GM19099 (cell line): ENCODE results near the gene PKD2L1.

Experiments
- POLR2A ChIP-seq: IDR thresholded peaks from 3 replicates; pipeline ENCODE4 v1.6.1; 2011; ENCODE audit warnings: low read depth; ENCODE audit not compliant: insufficient read length; ENCODE audit errors: extremely low read depth

The PKD2L1 gene

GRCh38 chr10:100318207-100318606, 11.8 kb downstream of the PKD2L1 start:
- TF ChIP-seq POLR2A: no peak

GRCh38 chr10:100315615-100316014, 14.4 kb downstream of the PKD2L1 start:
- TF ChIP-seq POLR2A: no peak

DNA sequence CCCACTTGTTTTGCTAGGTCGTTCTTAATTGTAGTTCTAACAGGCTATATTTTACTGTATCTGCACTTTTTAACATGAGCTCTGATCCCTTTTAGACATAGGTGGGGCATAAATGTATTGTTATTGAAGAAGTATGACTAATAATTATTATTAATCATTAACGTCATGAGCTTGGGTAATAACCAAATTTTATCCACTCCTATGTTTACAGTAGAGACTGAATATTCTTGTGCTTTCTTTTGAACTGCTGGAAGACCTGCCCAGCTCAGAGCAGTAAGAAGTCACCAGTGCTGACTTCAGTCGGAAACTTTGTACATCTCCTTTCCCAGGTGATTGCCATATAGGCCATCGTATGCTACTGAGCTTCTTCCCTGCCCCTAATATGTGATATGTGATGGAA, 18.7 kb downstream of the PKD2L1 start:
- no peak for TF ChIP-seq POLR2A

GRCh38 chr10:100307684-100308083, 22.3 kb downstream of the PKD2L1 start:
- no peak for TF ChIP-seq POLR2A

DNA sequence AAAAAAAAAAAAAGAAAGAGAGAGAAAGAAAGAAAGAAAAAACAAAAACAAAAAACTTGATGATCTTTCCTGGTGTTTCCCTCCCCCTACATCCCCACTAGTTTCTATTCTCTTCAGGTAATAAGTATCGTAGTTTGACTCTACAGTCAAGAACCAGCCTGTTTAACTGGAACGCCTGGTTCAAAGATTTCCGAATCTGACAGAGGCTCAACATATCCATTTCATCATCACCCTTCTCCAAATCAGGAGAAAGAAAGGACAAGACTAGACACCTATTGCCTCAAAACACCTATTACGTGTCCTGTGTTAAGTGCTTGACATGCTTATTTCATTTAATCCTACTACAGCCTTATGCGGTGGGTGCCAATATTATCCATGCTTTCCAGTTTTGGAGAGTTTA, 23.2 kb downstream of the PKD2L1 start:
- TF ChIP-seq POLR2A: no peak

- TF ChIP-seq POLR2A: no peak
Measured at GRCh38 chr10:100304414-100304813, 25.6 kb downstream of the PKD2L1 start.

DNA sequence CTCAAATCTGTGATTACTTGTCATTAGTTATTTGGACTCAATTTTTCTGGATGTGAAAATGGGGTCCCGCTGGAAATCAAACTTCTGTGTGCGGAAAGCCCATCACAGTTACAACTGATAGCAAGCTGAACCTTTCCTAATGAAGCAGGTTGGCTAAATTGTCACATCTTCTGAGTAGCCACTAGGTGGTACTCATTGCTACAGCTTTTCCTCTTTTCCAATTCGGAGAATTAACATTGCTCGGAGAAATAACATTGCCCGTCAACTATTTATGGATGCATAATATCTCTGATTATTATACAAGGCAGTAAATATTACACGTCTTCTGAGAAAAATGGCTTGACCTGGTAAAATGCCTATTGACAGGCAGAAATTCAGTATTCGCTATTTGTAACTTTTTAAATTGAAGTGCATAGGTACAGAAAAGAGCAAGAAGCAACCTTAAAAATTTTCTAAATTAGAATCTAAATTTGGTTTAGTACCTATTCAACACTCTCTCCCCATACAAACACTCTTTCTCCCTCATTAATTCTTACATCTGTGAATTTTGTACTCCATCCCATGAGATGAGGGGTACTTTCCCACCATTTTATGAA, 26.2 kb downstream of the PKD2L1 start:
- no peak for TF ChIP-seq POLR2A

DNA sequence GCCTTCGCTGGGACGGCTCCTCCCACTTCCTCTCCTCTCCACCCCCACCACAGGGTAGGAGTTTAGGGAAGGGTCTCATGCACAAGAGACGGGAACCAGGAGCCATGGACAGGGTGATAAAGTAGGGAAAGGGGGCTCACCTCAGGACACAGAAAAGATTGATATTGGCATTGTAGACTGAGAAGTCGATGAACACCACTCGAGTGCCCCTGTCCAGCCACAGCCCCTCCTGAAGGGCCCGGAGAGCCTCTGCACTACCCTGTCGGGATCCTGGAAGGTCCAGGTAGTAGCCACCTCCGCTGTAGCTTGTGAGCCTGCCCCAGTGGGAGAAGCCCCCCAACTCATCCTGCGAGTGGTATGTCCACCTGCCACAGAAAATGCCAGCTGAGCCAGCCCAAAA, 32.8 kb downstream of the PKD2L1 start:
- TF ChIP-seq POLR2A: no peak

DNA sequence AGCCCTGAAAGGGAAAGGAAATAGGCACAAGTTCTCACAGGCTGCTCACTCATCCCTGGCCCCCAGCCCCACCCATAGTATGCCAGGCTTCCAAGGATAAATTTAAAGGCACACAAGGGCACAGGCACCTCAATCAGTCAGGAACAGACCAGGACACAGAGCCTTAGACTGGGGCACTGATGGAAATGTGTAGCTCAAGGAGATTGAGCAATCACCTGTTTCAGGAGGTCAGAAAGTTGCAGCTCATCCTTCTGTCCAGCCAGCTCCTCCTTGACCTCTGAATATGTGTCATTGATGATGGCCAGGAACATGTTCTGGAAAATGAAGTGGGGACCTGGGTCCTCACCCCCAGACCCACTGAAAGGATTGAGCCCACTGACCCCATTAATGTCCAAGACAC, 37.0 kb downstream of the PKD2L1 start:
- no peak for TF ChIP-seq POLR2A

DNA sequence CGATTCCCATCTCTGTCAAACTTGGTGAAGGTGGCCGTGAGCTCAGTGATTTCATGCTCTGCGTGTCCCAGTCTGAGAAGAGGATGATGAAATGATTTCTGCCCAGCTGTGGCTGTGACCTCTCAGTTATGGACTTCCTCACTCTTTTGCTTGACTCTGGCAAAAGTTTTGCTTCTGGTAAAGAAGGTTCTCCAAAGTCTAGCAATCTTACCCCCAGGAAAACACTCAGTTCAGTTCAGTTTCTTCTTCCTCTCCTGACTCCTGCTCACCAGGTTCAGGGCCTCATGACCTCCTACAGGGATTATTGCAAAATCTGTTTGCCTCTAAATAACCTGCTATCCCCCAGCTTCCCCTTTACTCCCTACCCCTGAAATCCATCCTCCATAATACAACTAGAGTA, 38.7 kb downstream of the PKD2L1 start:
- TF ChIP-seq POLR2A: no peak

GRCh38 chr10:100289641-100290040, 40.4 kb downstream of the PKD2L1 start:
- no peak for TF ChIP-seq POLR2A

GRCh38 chr10:100288196-100288595, 41.8 kb downstream of the PKD2L1 start:
- no peak for TF ChIP-seq POLR2A

GRCh38 chr10:100287756-100288155, 42.3 kb downstream of the PKD2L1 start:
- TF ChIP-seq POLR2A: no peak

- peak; percentile 97 for TF ChIP-seq POLR2A
Measured at GRCh38 chr10:100286051-100287033, 43.7 kb downstream of the PKD2L1 start, which contains the start of gene BLOC1S2. Gene BLOC1S2, minus strand, starts transcription at chr10:100286680. Its CDS starts 21 bp downstream, at chr10:100286659.

- TF ChIP-seq POLR2A: no peak
Measured at GRCh38 chr10:100282907-100283306, 47.1 kb downstream of the PKD2L1 start.
